SK-N-SH (cell line): ENCODE measurements around the gene CYB561.

ENCODE experiments used
- CHD2 ChIP-seq: fragments of 150-350 bp; IDR thresholded peaks from 2 replicates; pipeline ENCODE4 v1.6.1; 2018; ENCODE audit warnings: low read length; ENCODE audit not compliant: partially characterized antibody
- FOSL2 ChIP-seq: IDR thresholded peaks from 2 replicates; pipeline ENCODE4 v1.4.0; 2012; ENCODE audit warnings: low read depth, mild to moderate bottlenecking, moderate library complexity, borderline replicate concordance
- FOXJ3 ChIP-seq: sonication (generic); formaldehyde crosslinking; IDR thresholded peaks from 2 replicates; pipeline ENCODE4 v1.5.1; 2020; ENCODE audit warnings: mild to moderate bottlenecking, missing genetic modification reagents
- POLR2AphosphoS5 ChIP-seq: IDR thresholded peaks from 2 replicates; pipeline ENCODE4 v1.6.1; 2012; ENCODE audit warnings: low read depth, low read length
- RAD21 ChIP-seq: IDR thresholded peaks from 2 replicates; pipeline ENCODE4 v1.6.1; 2012; ENCODE audit warnings: mild to moderate bottlenecking, low read length
- RCOR1 ChIP-seq: fragments of 150-350 bp; IDR thresholded peaks from 2 replicates; pipeline ENCODE4 v1.6.1; 2017; ENCODE audit warnings: antibody characterized with exemption, low read length
- RFX5 ChIP-seq: IDR thresholded peaks from 2 replicates; pipeline ENCODE4 v1.6.1; 2012; ENCODE audit warnings: mild to moderate bottlenecking, improper control_type of control experiment, low read length
- SIN3A ChIP-seq: IDR thresholded peaks from 2 replicates; pipeline ENCODE4 v1.6.1; 2012; ENCODE audit warnings: low read depth, mild to moderate bottlenecking, low read length, moderate library complexity, borderline replicate concordance
- TF ChIP-seq, protein P1 (sequence below): fragments of 200-600 bp; sonication (generic); IDR thresholded peaks from 2 replicates; pipeline ENCODE4 v1.6.1; 2017; ENCODE audit warnings: antibody characterized with exemption, mild to moderate bottlenecking, moderate library complexity
- TF ChIP-seq, protein P2 (sequence below): IDR thresholded peaks from 2 replicates; pipeline ENCODE4 v1.4.0; 2012; ENCODE audit warnings: low read depth, borderline replicate concordance
- TF ChIP-seq, protein P3 (sequence below): fragments of 150-350 bp; IDR thresholded peaks from 2 replicates; pipeline ENCODE4 v1.6.1; 2017; ENCODE audit warnings: antibody characterized with exemption, low read length, low read depth, borderline replicate concordance
- TF ChIP-seq, protein P4 (sequence below): IDR thresholded peaks from 2 replicates; pipeline ENCODE4 v1.6.1; 2012; ENCODE audit warnings: mild to moderate bottlenecking, low read depth, low read length, moderate library complexity
- TF ChIP-seq, protein P5 (sequence below): fragments of 150-350 bp; IDR thresholded peaks from 2 replicates; pipeline ENCODE4 v1.6.1; 2016; ENCODE audit warnings: mild to moderate bottlenecking, low read depth, low read length
- TF ChIP-seq, protein P6 (sequence below): IDR thresholded peaks from 2 replicates; pipeline ENCODE4 v1.4.0; 2012; ENCODE audit warnings: low read depth

DNA sequence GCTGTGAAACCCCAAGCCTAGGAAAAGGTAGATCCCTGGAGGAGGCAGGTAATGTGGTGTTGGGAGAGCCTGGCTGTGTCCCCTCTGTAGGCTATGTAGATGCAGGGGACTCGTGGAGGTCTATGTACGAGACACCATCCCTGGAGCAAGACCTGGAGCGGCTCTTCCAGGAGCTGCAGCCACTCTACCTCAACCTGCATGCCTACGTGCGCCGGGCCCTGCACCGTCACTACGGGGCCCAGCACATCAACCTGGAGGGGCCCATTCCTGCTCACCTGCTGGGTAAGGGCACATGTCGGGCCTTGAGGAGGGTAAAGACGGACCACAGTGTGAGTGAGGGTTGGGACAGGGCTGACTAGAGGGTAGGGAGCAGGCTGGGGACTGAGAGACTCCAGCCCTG lies 42.7 kb upstream of the CYB561 start:
- TF ChIP-seq, protein P1, sequence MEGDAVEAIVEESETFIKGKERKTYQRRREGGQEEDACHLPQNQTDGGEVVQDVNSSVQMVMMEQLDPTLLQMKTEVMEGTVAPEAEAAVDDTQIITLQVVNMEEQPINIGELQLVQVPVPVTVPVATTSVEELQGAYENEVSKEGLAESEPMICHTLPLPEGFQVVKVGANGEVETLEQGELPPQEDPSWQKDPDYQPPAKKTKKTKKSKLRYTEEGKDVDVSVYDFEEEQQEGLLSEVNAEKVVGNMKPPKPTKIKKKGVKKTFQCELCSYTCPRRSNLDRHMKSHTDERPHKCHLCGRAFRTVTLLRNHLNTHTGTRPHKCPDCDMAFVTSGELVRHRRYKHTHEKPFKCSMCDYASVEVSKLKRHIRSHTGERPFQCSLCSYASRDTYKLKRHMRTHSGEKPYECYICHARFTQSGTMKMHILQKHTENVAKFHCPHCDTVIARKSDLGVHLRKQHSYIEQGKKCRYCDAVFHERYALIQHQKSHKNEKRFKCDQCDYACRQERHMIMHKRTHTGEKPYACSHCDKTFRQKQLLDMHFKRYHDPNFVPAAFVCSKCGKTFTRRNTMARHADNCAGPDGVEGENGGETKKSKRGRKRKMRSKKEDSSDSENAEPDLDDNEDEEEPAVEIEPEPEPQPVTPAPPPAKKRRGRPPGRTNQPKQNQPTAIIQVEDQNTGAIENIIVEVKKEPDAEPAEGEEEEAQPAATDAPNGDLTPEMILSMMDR, result no peak
- TF ChIP-seq, protein P2, sequence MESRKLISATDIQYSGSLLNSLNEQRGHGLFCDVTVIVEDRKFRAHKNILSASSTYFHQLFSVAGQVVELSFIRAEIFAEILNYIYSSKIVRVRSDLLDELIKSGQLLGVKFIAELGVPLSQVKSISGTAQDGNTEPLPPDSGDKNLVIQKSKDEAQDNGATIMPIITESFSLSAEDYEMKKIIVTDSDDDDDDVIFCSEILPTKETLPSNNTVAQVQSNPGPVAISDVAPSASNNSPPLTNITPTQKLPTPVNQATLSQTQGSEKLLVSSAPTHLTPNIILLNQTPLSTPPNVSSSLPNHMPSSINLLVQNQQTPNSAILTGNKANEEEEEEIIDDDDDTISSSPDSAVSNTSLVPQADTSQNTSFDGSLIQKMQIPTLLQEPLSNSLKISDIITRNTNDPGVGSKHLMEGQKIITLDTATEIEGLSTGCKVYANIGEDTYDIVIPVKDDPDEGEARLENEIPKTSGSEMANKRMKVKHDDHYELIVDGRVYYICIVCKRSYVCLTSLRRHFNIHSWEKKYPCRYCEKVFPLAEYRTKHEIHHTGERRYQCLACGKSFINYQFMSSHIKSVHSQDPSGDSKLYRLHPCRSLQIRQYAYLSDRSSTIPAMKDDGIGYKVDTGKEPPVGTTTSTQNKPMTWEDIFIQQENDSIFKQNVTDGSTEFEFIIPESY, result no peak
- TF ChIP-seq, protein P3, sequence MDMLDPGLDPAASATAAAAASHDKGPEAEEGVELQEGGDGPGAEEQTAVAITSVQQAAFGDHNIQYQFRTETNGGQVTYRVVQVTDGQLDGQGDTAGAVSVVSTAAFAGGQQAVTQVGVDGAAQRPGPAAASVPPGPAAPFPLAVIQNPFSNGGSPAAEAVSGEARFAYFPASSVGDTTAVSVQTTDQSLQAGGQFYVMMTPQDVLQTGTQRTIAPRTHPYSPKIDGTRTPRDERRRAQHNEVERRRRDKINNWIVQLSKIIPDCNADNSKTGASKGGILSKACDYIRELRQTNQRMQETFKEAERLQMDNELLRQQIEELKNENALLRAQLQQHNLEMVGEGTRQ, result no peak
- TF ChIP-seq RCOR1, result no peak
- TF ChIP-seq CHD2, result no peak
- TF ChIP-seq, protein P4, sequence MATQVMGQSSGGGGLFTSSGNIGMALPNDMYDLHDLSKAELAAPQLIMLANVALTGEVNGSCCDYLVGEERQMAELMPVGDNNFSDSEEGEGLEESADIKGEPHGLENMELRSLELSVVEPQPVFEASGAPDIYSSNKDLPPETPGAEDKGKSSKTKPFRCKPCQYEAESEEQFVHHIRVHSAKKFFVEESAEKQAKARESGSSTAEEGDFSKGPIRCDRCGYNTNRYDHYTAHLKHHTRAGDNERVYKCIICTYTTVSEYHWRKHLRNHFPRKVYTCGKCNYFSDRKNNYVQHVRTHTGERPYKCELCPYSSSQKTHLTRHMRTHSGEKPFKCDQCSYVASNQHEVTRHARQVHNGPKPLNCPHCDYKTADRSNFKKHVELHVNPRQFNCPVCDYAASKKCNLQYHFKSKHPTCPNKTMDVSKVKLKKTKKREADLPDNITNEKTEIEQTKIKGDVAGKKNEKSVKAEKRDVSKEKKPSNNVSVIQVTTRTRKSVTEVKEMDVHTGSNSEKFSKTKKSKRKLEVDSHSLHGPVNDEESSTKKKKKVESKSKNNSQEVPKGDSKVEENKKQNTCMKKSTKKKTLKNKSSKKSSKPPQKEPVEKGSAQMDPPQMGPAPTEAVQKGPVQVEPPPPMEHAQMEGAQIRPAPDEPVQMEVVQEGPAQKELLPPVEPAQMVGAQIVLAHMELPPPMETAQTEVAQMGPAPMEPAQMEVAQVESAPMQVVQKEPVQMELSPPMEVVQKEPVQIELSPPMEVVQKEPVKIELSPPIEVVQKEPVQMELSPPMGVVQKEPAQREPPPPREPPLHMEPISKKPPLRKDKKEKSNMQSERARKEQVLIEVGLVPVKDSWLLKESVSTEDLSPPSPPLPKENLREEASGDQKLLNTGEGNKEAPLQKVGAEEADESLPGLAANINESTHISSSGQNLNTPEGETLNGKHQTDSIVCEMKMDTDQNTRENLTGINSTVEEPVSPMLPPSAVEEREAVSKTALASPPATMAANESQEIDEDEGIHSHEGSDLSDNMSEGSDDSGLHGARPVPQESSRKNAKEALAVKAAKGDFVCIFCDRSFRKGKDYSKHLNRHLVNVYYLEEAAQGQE, result no peak
- TF ChIP-seq, protein P5, sequence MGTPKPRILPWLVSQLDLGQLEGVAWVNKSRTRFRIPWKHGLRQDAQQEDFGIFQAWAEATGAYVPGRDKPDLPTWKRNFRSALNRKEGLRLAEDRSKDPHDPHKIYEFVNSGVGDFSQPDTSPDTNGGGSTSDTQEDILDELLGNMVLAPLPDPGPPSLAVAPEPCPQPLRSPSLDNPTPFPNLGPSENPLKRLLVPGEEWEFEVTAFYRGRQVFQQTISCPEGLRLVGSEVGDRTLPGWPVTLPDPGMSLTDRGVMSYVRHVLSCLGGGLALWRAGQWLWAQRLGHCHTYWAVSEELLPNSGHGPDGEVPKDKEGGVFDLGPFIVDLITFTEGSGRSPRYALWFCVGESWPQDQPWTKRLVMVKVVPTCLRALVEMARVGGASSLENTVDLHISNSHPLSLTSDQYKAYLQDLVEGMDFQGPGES, result no peak
- no peak for TF ChIP-seq RAD21
- TF ChIP-seq, protein P6, sequence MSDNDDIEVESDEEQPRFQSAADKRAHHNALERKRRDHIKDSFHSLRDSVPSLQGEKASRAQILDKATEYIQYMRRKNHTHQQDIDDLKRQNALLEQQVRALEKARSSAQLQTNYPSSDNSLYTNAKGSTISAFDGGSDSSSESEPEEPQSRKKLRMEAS, result no peak
- TF ChIP-seq POLR2AphosphoS5, result no peak
- no peak for TF ChIP-seq SIN3A
- TF ChIP-seq FOXJ3 (CRISPR knock-in tag), result no peak
- TF ChIP-seq RFX5, result no peak
- no peak for TF ChIP-seq FOSL2
